ENCODE data around the gene RPUSD2. TPM values are rescaled to one million over a fixed set of nuclear protein-coding genes. Genes with fewer than 3 reads are reported as not detected.

Gene RPUSD2
- total RNA-seq, 1 experiment from 2014 or later: 17.5 TPM

- no peaks in the 10 kb centered on the region for H3K36me3 ChIP-seq (ENCODE audit: control insufficient read depth, insufficient read depth, low read length)
- intact Hi-C loops (cut with micrococcal nuclease; ENCODE audit: unreplicated experiment): no loop called here
- no peak for TF ChIP-seq CTCF (IDR thresholded peaks at IDR 0.05)
- TF ChIP-seq SIN3A (IDR thresholded peaks at IDR 0.05; ENCODE audit: borderline replicate concordance, insufficient read depth, low read depth, low read length): no peak
- no peak for TF ChIP-seq POLR2AphosphoS5 (IDR thresholded peaks at IDR 0.05; ENCODE audit: low read depth, low read length)
- no peak for TF ChIP-seq TCF7L2 (IDR thresholded peaks at IDR 0.05; ENCODE audit: low read depth, low read length)
- no peak for TF ChIP-seq REST (IDR thresholded peaks at IDR 0.05; ENCODE audit: insufficient read depth in 1 of 2, low read depth in 2 of 2, low read length in 1 of 2)
These were observed 19.2 kb upstream of the RPUSD2 start for GRCh38 chr15:40549894-40550293.

DNA sequence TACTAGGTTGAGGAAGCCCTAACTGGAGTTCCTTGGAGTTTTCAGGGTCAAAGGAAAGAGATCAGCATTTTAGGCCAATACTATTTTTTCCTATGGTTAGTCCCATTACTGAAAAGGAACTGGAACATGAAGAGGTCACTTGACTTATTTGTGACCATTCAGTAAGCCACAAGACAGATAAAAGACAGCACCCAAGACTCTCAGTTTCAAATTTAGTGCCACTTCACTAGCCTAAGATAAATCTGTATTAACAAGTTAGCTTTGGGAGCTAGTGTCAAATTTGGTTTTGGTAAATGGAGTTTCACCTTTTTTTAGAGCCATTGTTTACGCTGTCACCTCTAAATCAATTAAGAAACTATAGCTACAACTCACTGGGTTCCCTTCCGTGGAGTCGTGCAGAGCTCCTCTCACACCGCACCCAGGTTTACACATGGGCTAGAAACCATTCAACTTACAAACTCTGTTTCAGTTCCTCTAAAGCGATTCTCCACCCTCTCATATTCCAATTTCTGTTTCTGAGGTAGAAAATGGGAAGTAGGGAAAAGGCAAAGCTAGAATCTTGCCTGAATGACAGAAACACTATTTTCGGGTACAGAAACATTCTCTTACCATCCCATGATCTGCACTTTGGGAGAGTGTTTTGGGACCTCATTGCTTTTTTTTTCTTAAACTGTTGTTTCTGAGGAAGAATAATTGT lies 18.6 kb upstream of the RPUSD2 start:
- H3K36me3 ChIP-seq (ENCODE audit: control insufficient read depth, insufficient read depth, low read length): 0 out of 2 replicates have a peak, but pooled peaks cover under 1% of the 10 kb centered on the region
- intact Hi-C loops (cut with micrococcal nuclease; ENCODE audit: unreplicated experiment): no loop called here
- no peaks in the 10 kb centered on the region for H3K4me1 ChIP-seq (ENCODE audit: control insufficient read depth, insufficient read depth, low read length)
- in situ Hi-C loops (cut with HindIII; ENCODE audit: low pct_unique_long_range_greater_than_20kb, low sequenced_read_pairs): no loop called here
- no peak for TF ChIP-seq CTCF (IDR thresholded peaks at IDR 0.05)
- H3K27ac ChIP-seq (ENCODE audit: low read length): no peak overlapping the region
- ChIA-PET CTCF (no interaction called here), POLR2A (no interaction called here)
- no peak overlapping the region for H3K4me3 ChIP-seq (ENCODE audit: low read depth in 2 of 2, low read length in 2 of 2)
- H3K27me3 ChIP-seq (ENCODE audit: control insufficient read depth, insufficient read depth, low read length): no peaks in the 10 kb centered on the region
- no TSS peak for BruUV-seq (replicated peaks)
- ATAC-seq (no peak), DNase-seq (ENCODE audit: low read depth, low spot score) (no peak)
- H3K9me3 ChIP-seq (ENCODE audit: control insufficient read depth, insufficient read depth, low read depth, low read length): no peaks in the 10 kb centered on the region

More at GRCh38 chr15:40549894-40550293, 19.2 kb upstream of the RPUSD2 start:
- POLR2A ChIA-PET: no interaction called here
- Histone ChIP-seq H3K27ac (ENCODE audit: low read length) (no peak overlapping the region), H3K4me1 (ENCODE audit: control insufficient read depth, insufficient read depth, low read length) (no peaks in the 10 kb centered on the region), H3K9me3 (ENCODE audit: control insufficient read depth, insufficient read depth, low read depth, low read length) (no peaks in the 10 kb centered on the region), H3K4me3 (ENCODE audit: low read depth in 2 of 2, low read length in 2 of 2) (no peak overlapping the region), H3K27me3 (ENCODE audit: control insufficient read depth, insufficient read depth, low read length) (no peaks in the 10 kb centered on the region)
- no TSS peak for BruUV-seq (replicated peaks)
- DNase-seq (ENCODE audit: low read depth, low spot score) (no peak), ATAC-seq (no peak)
- CTCF ChIA-PET: no interaction called here
- in situ Hi-C loops (cut with HindIII; ENCODE audit: low pct_unique_long_range_greater_than_20kb, low sequenced_read_pairs): no loop called here
